Tracheal epithelial cell (primary cell): ENCODE data around the gene HMG20A. TPM values are rescaled to one million over a fixed set of nuclear protein-coding genes. Genes with fewer than 3 reads are reported as not detected.

Experiments
- total RNA-seq: library from RNA; depleted of rRNA; stranded (reverse); fragments of >200 nt; gene quantifications from 2 replicates; pipeline ENCODE4 v1.2.1, GENCODE V29; 2014

The HMG20A gene
- total RNA-seq, result 12.4 and 14.9 TPM in 2 replicates

GRCh38 chr15:77420610-77421369 lies at the start of gene HMG20A:
Gene HMG20A (plus strand): TSS chr15:77420888. CDS start chr15:77458408, 37,520 bp downstream.

GRCh38 chr15:77419836-77420609 lies 665 bp upstream of the HMG20A start, which contains the start of gene PEAK1:
Gene PEAK1 (minus strand): TSS chr15:77420104. CDS start chr15:77181926, 238,178 bp downstream.

Other genes starting within 250 kb of the HMG20A start
- 5.1 and 5.8 TPM in 2 replicates for gene PEAK1, start 784 bp upstream of the HMG20A start, total RNA-seq
- gene LINGO1, start 212.0 kb downstream of the HMG20A start, total RNA-seq, result not detected in 2 replicates